HG02870 (cell line): ENCODE results near the gene CMIP.
"Not testable (repeated sequence)": the region's sequence is repeated elsewhere in the genome, so short reads cannot be mapped to it uniquely, and the experiment has no call there.

ENCODE experiments used
- ATAC-seq: cut with Tn5 transposase; IDR thresholded peaks from one replicate; pipeline ENCODE4 v1.9.1; 2021; ENCODE audit warnings: mild to moderate bottlenecking, moderate library complexity; ENCODE audit not compliant: unreplicated experiment

Gene CMIP

GRCh38 chr16:81514041-81514559 is 69.5 kb downstream of the CMIP start:
- ATAC-seq, result no peak

- ATAC-seq, result no peak
Observed at GRCh38 chr16:81514568-81515258, 70.1 kb downstream of the CMIP start.

GRCh38 chr16:81515281-81515680 is 70.7 kb downstream of the CMIP start:
- no peak for ATAC-seq

DNA sequence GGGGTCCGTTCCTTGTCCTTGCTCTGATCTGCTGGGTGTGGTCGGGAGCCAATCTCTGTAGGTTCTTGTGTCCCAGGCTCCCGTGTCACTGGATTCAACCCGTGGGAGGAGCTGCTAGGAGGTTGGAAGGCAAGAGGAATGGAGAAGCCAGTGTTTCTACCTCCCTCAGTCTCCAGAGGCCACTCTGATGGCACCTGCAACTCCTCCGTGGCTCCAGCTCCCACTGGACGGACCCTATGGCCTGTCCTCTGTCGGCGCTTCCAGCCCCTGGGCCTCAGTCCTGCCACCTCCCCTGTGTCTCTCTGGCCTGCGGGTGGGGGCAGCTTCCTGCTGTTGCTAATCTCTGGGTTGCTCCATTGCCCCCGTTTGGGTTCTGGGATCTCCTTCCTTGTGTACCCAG is 71.1 kb downstream of the CMIP start:
- no peak for ATAC-seq

GRCh38 chr16:81516478-81517149 is 72.0 kb downstream of the CMIP start:
- ATAC-seq, result no peak

GRCh38 chr16:81517150-81517499 is 72.5 kb downstream of the CMIP start:
- ATAC-seq, result no peak

DNA sequence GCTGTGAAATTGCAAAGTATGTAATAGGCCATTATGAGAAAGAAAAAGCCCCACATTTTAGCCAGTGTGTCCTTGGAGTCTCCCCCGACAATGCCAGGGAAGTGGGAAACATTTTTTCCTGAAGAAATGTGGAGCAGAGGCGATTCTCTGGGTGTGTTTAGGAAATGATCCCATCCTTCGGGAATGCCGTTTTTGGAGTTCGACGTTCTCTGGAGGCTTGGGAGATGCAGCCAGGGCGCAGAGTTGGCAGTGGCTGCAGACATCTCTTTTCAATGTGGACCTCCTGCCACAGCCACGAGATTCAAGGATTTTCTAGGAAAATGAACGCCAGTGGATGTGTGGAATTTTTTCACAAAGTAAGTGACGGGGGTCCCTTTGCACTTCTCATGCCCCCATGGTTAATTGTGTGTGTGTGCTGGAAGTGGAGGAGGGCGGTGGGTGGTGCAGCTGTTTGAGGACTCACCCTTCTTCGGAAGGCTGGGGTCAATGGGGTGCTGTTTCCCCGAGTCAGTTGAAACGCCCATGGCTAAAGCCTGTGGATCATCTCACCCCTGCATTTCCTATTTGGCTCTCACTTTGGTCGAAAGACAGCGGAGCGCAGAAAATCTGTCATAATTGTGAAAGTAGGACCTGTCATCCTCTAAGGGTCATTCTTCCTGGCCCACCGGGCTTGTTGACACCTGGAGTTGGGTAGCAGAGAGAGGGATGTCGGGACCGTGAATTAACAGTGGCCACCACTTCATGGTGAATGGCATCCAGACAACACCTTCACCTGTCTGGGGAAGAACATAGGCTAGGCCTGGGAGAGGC is 73.2 kb downstream of the CMIP start:
- ATAC-seq, result no peak

DNA sequence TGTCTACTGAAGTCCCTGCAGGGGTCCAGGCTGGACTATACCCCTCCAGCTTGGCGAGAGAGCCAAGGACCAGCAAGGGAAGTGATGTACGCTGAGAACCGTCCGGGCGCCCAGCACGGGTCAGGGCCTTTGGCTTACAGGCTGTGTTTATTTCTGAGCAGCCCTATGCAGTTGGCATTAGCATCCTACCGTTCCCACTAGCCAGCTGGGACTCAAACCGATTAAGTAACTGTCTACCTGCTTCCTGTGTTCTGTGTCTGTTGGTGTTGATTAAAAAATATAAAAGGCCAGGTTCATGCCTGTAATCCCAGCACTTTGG is 73.8 kb downstream of the CMIP start:
- ATAC-seq, result no peak

GRCh38 chr16:81519301-81520150 is 74.9 kb downstream of the CMIP start:
- no peak for ATAC-seq

- ATAC-seq, result no peak
Observed at GRCh38 chr16:81520151-81520470, 75.5 kb downstream of the CMIP start.

GRCh38 chr16:81520560-81521135 is 76.0 kb downstream of the CMIP start:
- no peak for ATAC-seq

DNA sequence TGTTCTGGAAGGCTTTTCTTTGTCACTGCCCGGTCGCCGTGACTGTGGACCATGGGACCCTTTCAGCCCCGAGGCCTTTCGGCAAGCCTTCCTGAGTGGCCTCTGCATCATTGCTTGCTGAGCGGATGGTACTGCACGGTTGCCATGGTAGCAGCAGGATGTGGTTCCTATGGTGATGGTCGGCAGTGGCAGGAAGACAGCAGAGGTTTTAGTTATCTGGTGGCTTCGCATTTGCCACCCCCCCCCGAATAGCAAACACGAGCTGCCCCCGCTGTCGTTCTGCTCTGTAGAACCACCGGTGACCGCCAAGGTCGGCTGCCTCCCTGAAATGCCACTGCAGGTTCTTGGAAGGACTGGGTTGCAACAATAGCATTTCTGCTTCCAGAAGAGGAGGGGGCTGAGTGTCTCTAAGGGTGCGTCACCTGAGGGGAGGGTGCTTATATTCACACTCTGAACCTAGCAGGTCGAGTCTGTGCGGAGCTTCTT is 76.6 kb downstream of the CMIP start:
- ATAC-seq, result no peak

- no peak for ATAC-seq
Observed at GRCh38 chr16:81522108-81522701, 77.6 kb downstream of the CMIP start.

DNA sequence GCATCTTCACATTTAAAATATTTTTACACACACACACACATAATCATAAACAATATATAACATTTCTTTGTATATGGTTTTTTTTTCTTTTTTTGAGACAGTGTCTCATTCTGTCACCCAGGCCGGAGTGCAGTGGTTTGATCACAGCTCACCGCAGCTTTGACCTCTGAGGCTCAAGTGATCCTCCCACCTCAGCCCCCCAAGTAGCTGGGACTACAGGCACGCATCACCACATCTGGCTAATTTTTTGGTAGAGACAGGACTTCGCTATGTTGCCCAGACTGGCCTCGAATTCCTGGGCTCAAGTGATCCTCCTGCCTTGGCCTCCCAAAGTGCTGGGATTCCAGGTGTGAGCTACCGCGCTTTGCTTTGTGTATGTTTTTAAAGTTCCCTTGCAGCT is 78.2 kb downstream of the CMIP start:
- ATAC-seq, result not testable (repeated sequence)

GRCh38 chr16:81523387-81524115 is 78.9 kb downstream of the CMIP start:
- ATAC-seq, result no peak

GRCh38 chr16:81524382-81524781 is 79.8 kb downstream of the CMIP start:
- no peak for ATAC-seq

- not testable (repeated sequence) for ATAC-seq
Observed at GRCh38 chr16:81524885-81525284, 80.3 kb downstream of the CMIP start.

GRCh38 chr16:81526199-81526598 is 81.6 kb downstream of the CMIP start:
- no peak for ATAC-seq

GRCh38 chr16:81526935-81527334 is 82.3 kb downstream of the CMIP start:
- ATAC-seq, result no peak
